Esophagus muscularis mucosa (tissue), 4 donors: ENCODE measurements around the gene ARFRP1. TPM values are rescaled to one million over a fixed set of nuclear protein-coding genes. Genes with fewer than 3 reads are reported as not detected.

ENCODE experiments used
- DNase-seq: peaks from one replicate; pipeline ENCODE4 v3.0.0-alpha.2; 2017; ENCODE audit errors: extremely low spot score
- H3K27ac ChIP-seq, 4 donors: fragments of 200-600 bp; sonication (generic); replicated peaks in 1 of 4; 1 replicate in 3 of 4; 2 replicates in 1 of 4; pipeline ENCODE4 v1.5.1; 2016 to 2019; ENCODE audit warnings: mild to moderate bottlenecking in 1 of 4
- H3K27me3 ChIP-seq, 4 donors: fragments of 200-600 bp; sonication (generic); one replicate each; pipeline versions ENCODE4 v1.5.1 to v1.6.0; 2016 to 2019
- H3K36me3 ChIP-seq, 4 donors: fragments of 200-600 bp; sonication (generic); one replicate each; pipeline ENCODE4 v1.5.1; 2016 to 2019
- H3K4me1 ChIP-seq, 4 donors: fragments of 200-600 bp; sonication (generic); one replicate each; pipeline ENCODE4 v1.5.1; 2016 to 2019
- H3K4me3 ChIP-seq, 4 donors: fragments of 200-600 bp; sonication (generic); 1 replicate in 2 of 4; 2 replicates in 2 of 4; pipeline ENCODE4 v1.5.1; 2016 to 2019; ENCODE audit warnings: mild to moderate bottlenecking in 4 of 4, moderate library complexity in 1 of 4
- H3K9me3 ChIP-seq, 4 donors: fragments of 200-600 bp; sonication (generic); 1 replicate in 3 of 4; 2 replicates in 1 of 4; pipeline ENCODE4 v1.5.1; 2016 to 2019
- CTCF ChIP-seq, 3 experiments: fragments of 200-600 bp in 2 of 3; fragments of 450-650 bp in 1 of 3; sonication (generic) in 2 of 3; IDR thresholded peaks; one replicate each; pipeline ENCODE4 v1.5.1; 2017 to 2019; ENCODE audit warnings: antibody characterized with exemption in 3 of 3, mild to moderate bottlenecking in 2 of 3, moderate library complexity in 1 of 3
- EP300 ChIP-seq: sonication (generic); formaldehyde crosslinking; IDR thresholded peaks from one replicate; pipeline ENCODE4 v1.6.1; 2017; ENCODE audit warnings: antibody characterized with exemption
- POLR2A ChIP-seq: fragments of 450-650 bp; IDR thresholded peaks from one replicate; pipeline ENCODE4 v1.6.1; 2017; ENCODE audit warnings: antibody characterized with exemption, moderate library complexity, mild to moderate bottlenecking, low read depth
- POLR2AphosphoS5 ChIP-seq, 2 donors: sonication (generic); formaldehyde crosslinking; IDR thresholded peaks; one replicate each; pipeline ENCODE4 v1.6.1; 2017; ENCODE audit warnings: antibody characterized with exemption in 2 of 2
- WGBS: methylation state at CpG from one replicate; pipeline ENCODE4 v1.1.5; 2018; 5-methylcytosine and 5-hydroxymethylcytosine counted together
- intact Hi-C: fragments of 100-400 bp; cut with DNase I; formaldehyde crosslinking; loops from one replicate; pipeline ENCODE4 v1.15.1; 2023
- total RNA-seq, 4 donors: library from RNA; depleted of rRNA; stranded (reverse); fragments of >200 nt; gene quantifications; one replicate each; pipeline versions ENCODE4 v1.1.0 to v1.2.1, GENCODE V29; 2016

Gene ARFRP1
- total RNA-seq, 4 donors from 2014 or later = 34.1 to 46.5 (median 44.6) TPM

DNA sequence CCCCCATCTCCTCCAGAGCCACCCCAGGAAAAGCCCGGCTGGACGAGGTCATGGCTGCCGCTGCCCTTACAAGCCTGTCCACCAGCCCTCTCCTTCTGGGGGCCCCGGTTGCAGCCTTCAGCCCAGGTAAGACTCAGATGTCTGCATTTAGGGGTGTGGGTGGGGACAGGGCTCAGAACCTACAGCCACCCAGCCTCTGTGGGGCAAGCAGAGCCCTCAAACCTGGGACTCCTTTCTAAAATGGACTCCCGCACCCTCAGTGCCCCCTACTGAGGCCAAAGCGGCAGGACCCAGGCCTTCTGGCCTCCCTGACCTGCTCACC lies 33.5 kb upstream of the ARFRP1 start:
- H3K4me1 ChIP-seq = peaks cover 39 to 60% (median 53%) of the 10 kb centered on the region in 4 donors
- intact Hi-C loops = no loop called here
- WGBS = 25% methylated on average over 5 of the region's 6 CpGs

DNA sequence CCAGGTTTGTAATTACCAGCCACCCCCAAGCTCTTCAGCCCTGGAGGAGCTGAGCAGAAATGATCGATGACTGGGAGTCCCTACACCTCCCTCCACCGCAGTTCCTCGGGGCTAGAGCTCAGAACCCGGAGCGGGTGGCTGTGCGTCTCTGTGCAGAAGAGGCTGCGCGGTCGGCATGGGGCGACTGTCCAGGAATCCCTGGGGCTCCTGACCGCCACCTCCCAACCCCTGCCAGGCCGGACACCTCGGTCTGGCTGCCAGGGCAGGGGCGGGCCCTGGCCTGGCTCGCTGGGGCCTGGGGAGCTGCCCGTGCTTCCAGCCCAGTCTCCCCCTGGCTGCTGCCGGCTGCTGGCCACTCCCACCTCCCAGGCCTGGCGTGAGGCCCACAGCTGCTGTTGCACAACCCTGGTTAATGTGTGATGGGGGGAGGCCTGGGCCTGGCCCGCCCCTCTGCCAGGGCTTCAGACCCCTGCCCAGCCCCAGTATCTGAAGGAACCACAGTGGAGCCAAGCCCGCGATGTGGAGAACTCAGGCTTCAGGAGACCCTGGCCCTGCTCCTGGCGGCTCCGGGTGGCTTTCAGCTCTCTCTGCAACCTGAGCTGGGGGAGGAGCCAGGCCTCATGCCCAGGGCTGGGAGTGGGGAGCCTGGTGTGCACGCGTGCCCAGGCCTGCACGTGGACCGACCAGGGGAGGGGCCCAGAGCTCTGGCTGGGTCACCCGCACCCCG lies 33.0 kb upstream of the ARFRP1 start:
- H3K27me3 ChIP-seq = no peaks in the 10 kb centered on the region
- intact Hi-C loops = no loop called here
- H3K4me1 ChIP-seq = peaks cover 39 to 64% (median 53%) of the 10 kb centered on the region in 4 donors
- no peaks in the 10 kb centered on the region for H3K9me3 ChIP-seq
- peak overlapping the region; percentile 74 to 87 (median 78) for H3K4me3 ChIP-seq
- 9% methylated on average over 10 of the region's 29 CpGs for WGBS
- DNase-seq = peak; percentile 97
- peak overlapping the region; percentile 89 to 99 (median 96) for H3K27ac ChIP-seq
- H3K36me3 ChIP-seq = peaks cover 12 to 48% (median 39%) of the 10 kb centered on the region in 4 donors
- no peak for TF ChIP-seq EP300
- peak; percentile 10 to 41 (median 31) for TF ChIP-seq CTCF (IDR thresholded peaks at IDR 0.05)
- no peak for TF ChIP-seq POLR2A
- TF ChIP-seq POLR2AphosphoS5 (IDR thresholded peaks at IDR 0.05) = peak; percentile 79 to 84

More for the DNA sequence above, 33.5 kb upstream of the ARFRP1 start:
- DNase-seq = no peak
- Histone ChIP-seq H3K9me3 (no peaks in the 10 kb centered on the region), H3K36me3 (peaks cover 12 to 48% (median 40%) of the 10 kb centered on the region in 4 donors), H3K27me3 (no peaks in the 10 kb centered on the region), H3K4me3 (peak overlapping the region; percentile 74 to 87 (median 78)), H3K27ac (peak overlapping the region; percentile 89 to 99 (median 96))
- TF ChIP-seq CTCF (IDR thresholded peaks at IDR 0.05) (no peak), POLR2A (no peak), POLR2AphosphoS5 (IDR thresholded peaks at IDR 0.05) (no peak), EP300 (no peak)

GRCh38 chr20:63740070-63740626 lies 32.4 kb upstream of the ARFRP1 start:
- H3K36me3 ChIP-seq = peaks cover 16 to 51% (median 42%) of the 10 kb centered on the region in 4 donors
- H3K4me1 ChIP-seq = peaks cover 39 to 64% (median 53%) of the 10 kb centered on the region in 4 donors
- DNase-seq = no peak

More at GRCh38 chr20:63740070-63740626, 32.4 kb upstream of the ARFRP1 start:
- H3K4me3 ChIP-seq = peak overlapping the region; percentile 74 to 87 (median 78)
- H3K27ac ChIP-seq = peak overlapping the region; percentile 89 to 99 (median 96)
- WGBS = 0% methylated on average over 18 of the region's 80 CpGs
- H3K9me3 ChIP-seq = no peaks in the 10 kb centered on the region
- TF ChIP-seq EP300 (no peak), CTCF (IDR thresholded peaks at IDR 0.05) (no peak), POLR2AphosphoS5 (IDR thresholded peaks at IDR 0.05) (no peak), POLR2A (no peak)
- intact Hi-C loops = no loop called here
- H3K27me3 ChIP-seq = no peaks in the 10 kb centered on the region
